GM12891 (cell line): ENCODE data around the gene ZCWPW1.

ENCODE experiments used
- PAX5 ChIP-seq: IDR thresholded peaks from 2 replicates; pipeline ENCODE4 v1.6.1; 2011; ENCODE audit warnings: low read length, moderate library complexity, mild to moderate bottlenecking; ENCODE audit not compliant: insufficient read depth, severe bottlenecking
- POLR2A ChIP-seq: IDR thresholded peaks from 2 replicates; pipeline ENCODE4 v1.6.1; 2011; ENCODE audit warnings: low read depth, low read length, control low read depth

DNA sequence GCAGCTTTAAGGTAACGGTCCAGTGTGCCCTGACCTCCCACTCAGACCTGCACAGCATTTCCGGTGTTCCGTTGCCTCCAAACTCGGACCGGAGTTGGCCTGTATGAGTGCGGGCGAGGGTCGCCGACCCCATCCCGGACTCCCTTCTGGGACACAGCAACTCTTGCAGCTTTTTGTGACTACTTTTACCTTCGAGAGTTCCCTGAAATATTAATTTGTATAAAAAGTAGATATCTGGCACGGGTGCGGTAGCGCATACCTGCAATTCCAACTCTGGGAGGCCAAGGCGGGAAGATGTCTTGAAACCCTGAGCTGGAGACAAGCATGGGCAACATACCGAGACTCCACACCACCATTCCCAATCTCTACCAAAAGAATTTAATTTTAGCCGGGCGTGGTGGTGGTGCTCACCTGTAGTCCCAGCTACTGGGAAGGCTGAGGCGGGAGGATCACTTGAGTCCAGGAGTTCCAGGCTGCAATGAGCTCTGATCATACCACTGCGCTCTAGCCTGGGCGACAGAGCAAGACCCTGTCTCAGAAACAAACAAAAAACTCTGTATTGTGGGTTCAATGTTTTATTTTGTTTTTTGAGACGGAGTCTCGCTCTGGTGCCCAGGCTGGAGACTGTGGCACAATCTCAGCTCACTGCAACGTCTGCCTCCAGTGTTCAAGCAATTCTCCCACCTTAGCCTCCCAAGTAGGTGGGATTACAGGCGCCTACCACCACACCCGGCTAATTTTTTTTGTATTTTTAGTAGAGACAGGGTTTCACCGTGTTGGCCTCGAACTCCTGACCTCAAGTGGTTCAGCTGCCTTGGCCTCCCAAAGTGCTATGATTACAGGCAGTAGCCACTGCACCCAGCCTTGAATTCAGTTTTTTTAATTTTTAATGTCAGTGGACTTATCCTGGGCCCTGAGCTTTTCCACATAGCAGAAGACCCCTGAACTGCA lies 8.9 kb upstream of the ZCWPW1 start:
- TF ChIP-seq PAX5, result no peak
- no peak for TF ChIP-seq POLR2A
